Measurements from ENCODE around the gene TMEM119.
A peak's percentile ranks its signal among the peaks of the same experiment; 100 is the strongest.
"Not testable (repeated sequence)": the region's sequence is repeated elsewhere in the genome, so short reads cannot be mapped to it uniquely, and the experiment has no call there.

The TMEM119 gene

GRCh38 chr12:108567406-108568337, 30.2 kb downstream of the TMEM119 start:
- DNase-seq (ENCODE audit: low read depth in 2 of 2): no peak

GRCh38 chr12:108566452-108566851, 31.4 kb downstream of the TMEM119 start:
- no peak for DNase-seq (ENCODE audit: low read depth in 2 of 2)

- DNase-seq (ENCODE audit: low read depth in 2 of 2): no peak
Observed at GRCh38 chr12:108565976-108566375, 31.9 kb downstream of the TMEM119 start.

- no peak for DNase-seq (ENCODE audit: low read depth in 2 of 2)
Observed at GRCh38 chr12:108565146-108565545, 32.7 kb downstream of the TMEM119 start.

- DNase-seq (ENCODE audit: low read depth in 2 of 2): no peak
Observed at GRCh38 chr12:108564724-108565123, 33.2 kb downstream of the TMEM119 start.

- DNase-seq (ENCODE audit: low read depth in 2 of 2): no peak
Observed at GRCh38 chr12:108563804-108564151, 34.1 kb downstream of the TMEM119 start.

GRCh38 chr12:108563136-108563803, 34.6 kb downstream of the TMEM119 start:
- peak; percentile 71 to 76 for DNase-seq (ENCODE audit: low read depth in 2 of 2)

GRCh38 chr12:108562348-108563135, 35.3 kb downstream of the TMEM119 start, which contains the start of gene ISCU:
Gene ISCU, plus strand, starts transcription at chr12:108562596. Its CDS starts 27 bp downstream, at chr12:108562623.
- peak; percentile 99 for DNase-seq (ENCODE audit: low read depth in 2 of 2)

- no peak for DNase-seq (ENCODE audit: low read depth in 2 of 2)
Observed at GRCh38 chr12:108561852-108562347, 36.0 kb downstream of the TMEM119 start.

- DNase-seq (ENCODE audit: low read depth in 2 of 2): peak; percentile 68 to 75
Observed at GRCh38 chr12:108560752-108561719, 36.8 kb downstream of the TMEM119 start, which contains the start of gene SART3. Gene SART3, minus strand, starts transcription at chr12:108561173. Its CDS starts 19 bp downstream, at chr12:108561154.

- DNase-seq (ENCODE audit: low read depth in 2 of 2): no peak
Observed at GRCh38 chr12:108560321-108560721, 37.6 kb downstream of the TMEM119 start.

GRCh38 chr12:108559748-108560147, 38.1 kb downstream of the TMEM119 start:
- DNase-seq (ENCODE audit: low read depth in 2 of 2): no peak

GRCh38 chr12:108559007-108559655, 38.8 kb downstream of the TMEM119 start:
- no peak for DNase-seq (ENCODE audit: low read depth in 2 of 2)

GRCh38 chr12:108555383-108555782, 42.5 kb downstream of the TMEM119 start:
- not testable (repeated sequence) for DNase-seq (ENCODE audit: low read depth in 2 of 2)

- DNase-seq (ENCODE audit: low read depth in 2 of 2): no peak
Observed at GRCh38 chr12:108553799-108554198, 44.1 kb downstream of the TMEM119 start.

- DNase-seq (ENCODE audit: low read depth in 2 of 2): no peak
Observed at GRCh38 chr12:108551535-108551934, 46.3 kb downstream of the TMEM119 start.

GRCh38 chr12:108548954-108549521, 48.8 kb downstream of the TMEM119 start:
- DNase-seq (ENCODE audit: low read depth in 2 of 2): no peak

- DNase-seq (ENCODE audit: low read depth in 2 of 2): no peak
Observed at GRCh38 chr12:108547686-108548085, 50.2 kb downstream of the TMEM119 start.

- DNase-seq (ENCODE audit: low read depth in 2 of 2): no peak
Observed at GRCh38 chr12:108543652-108544051, 54.2 kb downstream of the TMEM119 start.

GRCh38 chr12:108542320-108542719, 55.6 kb downstream of the TMEM119 start:
- DNase-seq (ENCODE audit: low read depth in 2 of 2): no peak

Measured in stimulated activated CD8-positive, alpha-beta memory T cell treated with anti-CD3 and anti-CD28 coated beads, Interleukin-2, amount 100 ng/mL, for 48 hours (primary cell).